A172 (cell line): ENCODE results near the gene PCBP3. TPM values are rescaled to one million over a fixed set of nuclear protein-coding genes. Genes with fewer than 3 reads are reported as not detected.
A peak's percentile ranks its signal among the peaks of the same experiment; 100 is the strongest.

Experiments used
- DNase-seq: peaks from one replicate; pipeline ENCODE4 v3.0.0-alpha.2; 2015; ENCODE audit warnings: low spot score
- total RNA-seq: library from RNA; depleted of rRNA; stranded (reverse); fragments of >200 nt; shearing (Covaris generic); gene quantifications from 2 replicates; pipeline ENCODE4 v1.2.3, GENCODE V29; 2014

The PCBP3 gene
- total RNA-seq, 1 experiment from 2014 or later, result not detected

DNA sequence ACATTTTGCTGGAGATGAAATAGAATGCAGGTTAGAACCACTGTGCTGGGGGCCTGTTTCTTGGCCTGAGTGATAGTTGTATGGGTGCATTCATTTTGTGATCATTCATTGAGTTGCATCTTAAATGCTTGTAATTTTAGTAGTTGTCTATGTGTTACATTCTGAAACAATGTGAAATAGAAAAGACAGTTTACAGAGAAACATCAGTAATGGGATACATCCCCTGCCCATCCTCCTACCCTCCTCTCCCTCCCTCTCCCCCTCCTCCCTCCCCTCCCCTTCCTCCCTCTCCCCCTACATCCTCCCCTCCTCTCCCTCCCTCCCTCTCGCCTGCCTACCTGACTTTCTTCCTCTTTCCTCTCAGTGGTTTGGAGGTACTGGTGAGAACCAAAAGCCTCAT lies 283.5 kb downstream of the PCBP3 start:
- DNase-seq, result no peak

DNA sequence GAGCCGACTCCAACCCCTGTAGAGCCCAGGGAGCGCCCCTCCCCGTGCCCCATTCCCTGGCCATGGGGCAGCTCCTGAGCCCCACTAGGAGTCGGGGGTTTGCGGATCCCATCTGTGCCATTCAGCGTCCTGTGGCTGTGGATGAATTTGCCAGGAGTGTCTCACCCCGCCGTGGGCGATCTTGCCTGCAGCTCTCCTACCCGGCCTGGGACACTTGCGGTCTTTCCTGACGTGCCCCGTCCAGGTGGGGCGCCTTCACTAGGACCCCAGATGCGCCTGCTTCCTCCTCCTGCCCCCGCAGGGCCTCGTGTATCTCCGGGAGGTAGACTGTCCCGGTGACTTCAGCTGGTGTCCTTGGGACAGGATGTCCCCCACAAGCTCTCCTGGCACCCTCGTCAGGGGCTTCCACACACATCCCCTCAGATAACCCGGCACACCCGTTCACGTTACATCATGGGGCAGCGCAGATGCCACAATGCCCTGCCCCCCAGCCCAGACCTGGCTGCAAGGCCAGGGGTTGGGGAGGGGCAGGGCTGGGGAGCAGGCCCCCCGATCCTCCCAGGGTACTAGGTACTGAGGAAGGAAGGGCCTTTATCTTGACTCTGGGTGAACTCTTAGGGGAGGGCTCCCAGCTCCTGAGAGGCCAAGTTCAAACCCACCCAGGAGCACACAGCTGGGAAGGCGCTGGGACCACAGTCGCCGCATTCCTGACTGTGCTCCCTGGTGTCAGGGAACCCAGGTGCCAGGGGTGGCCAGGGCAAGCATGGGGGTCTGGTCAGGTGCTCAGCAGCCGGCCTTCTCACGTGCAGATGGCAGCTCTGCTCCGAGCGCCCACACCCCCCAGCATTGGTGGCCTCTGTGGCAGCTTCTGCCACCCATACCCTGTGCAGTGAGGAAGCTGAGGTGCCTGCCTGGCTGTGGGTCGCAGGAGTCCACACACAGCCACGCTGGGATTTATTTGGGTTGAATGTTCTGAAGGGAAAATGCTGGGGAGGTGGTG lies 284.6 kb downstream of the PCBP3 start:
- no peak for DNase-seq

DNA sequence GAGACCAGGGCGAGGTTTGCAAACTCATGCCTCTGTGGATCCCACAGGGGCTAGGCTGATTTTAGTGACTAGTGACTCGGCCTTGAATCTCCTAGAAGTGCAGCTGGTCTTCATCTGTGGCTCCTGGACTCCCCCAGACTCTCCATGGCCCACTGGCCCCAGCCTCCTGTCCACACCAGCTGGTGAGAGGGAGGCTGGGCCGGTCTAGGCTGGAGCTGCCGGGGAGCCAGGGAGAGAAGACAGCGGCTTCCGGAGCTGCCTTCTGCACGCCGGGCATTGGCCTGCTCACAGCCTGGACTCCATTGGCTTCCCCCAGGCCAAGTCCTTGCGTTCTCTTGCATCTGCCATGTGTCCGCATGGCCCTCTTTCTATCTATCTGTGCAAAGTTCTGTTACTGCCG lies 285.9 kb downstream of the PCBP3 start:
- DNase-seq, result no peak

DNA sequence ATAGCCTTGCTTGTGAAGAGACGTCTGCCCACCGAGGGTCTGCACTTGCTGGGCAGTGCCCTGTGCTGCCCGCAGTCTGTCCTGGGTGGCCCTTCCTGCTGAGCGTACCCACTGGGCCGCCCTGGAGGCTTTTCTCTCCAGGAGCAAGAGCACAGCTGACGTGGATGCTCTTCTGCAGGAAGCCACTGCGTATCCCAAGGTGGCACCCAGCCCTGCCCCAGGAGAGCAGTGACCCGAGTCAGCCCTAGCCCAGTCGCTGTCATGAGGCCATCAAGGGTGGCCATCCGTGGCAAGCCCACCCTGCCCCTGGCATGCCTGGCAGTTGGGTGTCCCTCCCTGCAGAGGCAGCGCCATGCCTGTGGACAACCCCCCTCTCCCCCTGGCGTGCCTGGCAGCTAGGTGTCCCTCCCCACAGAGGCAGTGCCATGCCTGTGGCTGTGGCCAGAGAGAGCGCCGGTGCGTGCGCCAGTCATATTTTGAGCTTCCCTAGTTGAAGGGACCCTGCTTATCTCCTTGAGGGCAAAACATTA lies 286.8 kb downstream of the PCBP3 start:
- no peak for DNase-seq

DNA sequence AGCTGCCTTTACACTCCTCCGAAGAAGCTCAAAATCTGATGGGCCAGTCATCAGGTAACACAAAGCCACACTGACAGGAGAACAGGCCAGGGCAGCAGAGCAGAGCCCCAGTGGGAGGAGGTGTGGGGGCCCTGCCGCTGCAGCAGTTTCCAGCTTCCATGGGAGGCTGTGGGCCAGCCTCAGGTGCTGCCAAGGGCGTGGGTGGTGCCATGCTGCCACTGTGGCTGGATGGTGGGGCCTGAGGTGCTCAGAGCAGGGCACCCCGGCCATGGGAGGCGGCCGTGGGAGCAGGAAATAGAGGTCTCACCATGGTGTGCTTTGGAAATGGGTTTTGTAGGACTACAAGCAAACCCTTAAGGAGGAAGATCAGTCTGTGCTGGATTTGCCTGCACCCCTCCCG lies 287.3 kb downstream of the PCBP3 start:
- DNase-seq, result no peak

DNA sequence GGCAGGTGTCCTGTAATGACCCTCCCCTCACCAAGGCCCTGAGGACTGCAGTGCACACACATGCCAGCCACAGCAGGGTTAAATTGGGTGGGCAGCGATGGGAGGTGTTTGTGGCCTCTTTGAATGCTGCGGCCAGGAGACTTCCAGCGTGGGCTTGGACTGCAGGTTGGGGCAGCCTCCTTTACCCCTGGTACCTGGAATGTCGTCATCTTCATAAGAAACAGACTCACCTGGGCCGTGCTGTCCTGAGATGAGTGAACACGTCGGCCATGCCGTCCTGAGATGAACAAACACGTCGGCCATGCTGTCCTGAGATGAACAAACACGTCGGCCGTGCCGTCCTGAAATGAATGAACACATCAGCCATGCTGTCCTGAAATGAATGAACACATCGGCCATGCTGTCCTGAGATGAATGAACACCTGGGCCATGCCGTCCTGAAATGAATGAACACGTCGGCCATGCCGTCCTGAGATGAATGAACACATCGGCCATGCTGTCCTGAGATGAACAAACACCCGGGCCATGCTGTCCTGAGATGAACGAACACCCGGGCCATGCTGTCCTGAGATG lies 288.0 kb downstream of the PCBP3 start:
- DNase-seq, result no peak

DNA sequence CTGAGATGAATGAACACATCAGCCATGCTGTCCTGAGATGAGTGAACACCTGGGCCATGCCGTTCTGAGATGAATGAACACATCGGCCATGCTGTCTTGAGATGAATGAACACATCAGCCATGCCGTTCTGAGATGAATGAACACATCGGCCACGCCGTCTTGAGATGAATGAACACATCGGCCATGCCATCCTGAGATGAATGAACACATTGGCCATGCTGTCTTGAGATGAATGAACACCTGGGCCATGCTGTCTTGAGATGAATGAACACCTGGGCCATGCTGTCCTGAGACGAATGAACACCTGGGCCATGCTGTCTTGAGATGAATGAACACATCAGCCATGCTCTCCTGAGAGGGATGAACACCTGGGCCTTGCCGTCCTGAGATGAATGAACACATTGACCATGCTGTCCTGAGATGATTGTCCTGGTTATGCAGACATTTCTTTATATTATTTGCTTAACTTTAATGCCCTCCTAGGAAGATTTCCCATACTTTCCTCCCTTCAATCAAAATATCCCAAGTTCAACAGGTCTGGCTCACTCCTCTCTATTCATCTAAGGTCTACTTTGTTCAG lies 289.5 kb downstream of the PCBP3 start:
- DNase-seq, result no peak

DNA sequence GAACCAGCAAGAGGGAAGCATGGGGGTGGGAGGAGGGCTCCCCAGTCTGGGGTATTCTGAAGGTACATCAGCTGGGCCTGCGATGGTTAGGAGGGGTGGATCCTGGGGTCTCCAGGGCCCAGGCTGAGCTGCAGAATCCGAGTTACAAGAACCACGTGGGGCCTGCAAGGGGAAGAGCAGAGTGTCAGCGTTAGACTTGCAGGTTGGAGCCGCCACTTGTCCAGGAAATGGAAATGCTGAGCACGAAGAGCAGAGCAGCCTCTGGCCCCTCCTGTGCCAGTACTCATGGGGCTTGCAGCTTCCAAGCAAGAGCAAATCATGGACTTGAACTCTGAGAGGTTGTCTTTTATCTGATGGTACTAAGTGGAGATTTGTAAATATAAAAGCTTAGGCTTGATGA lies 290.6 kb downstream of the PCBP3 start:
- no peak for DNase-seq

DNA sequence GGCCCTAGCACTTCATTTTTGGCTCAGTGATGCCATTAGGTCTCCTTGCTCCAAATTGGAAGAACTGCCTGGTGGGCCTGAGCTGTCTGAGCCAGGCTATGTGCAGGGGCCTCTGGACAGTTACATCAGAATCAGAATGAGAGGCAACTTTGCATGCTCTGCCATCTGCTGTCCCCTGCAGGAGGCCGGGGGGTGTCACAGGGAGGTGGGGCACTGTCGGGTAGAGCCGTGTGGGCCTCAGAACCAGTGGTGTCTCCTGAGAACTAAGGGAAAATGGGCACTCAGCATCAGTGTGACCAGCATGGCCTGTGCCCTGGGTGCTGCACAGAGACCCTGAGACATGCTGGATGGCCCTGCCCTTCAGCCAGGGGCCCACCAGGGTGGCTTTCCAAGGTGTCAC lies 291.0 kb downstream of the PCBP3 start:
- no peak for DNase-seq

DNA sequence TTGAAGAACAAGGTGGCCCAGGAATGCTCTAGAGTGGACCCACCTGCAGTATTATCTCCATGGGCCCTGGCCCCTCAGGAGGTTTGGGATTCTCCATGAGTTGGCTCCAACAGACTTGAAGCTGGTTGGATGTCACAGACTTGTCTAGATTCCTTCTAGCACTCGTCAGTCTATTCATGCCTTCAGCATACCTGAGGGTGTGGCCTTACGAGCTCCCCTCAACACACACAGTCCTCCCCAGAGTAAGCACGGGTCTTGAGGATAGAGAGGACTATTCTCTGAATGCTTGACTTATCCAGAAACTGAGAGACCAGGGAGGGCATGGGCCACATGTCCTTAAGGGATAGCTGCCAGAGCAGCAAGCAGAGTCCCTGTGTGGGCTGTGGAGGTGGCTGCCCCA lies 292.1 kb downstream of the PCBP3 start:
- peak; percentile 17 for DNase-seq

DNA sequence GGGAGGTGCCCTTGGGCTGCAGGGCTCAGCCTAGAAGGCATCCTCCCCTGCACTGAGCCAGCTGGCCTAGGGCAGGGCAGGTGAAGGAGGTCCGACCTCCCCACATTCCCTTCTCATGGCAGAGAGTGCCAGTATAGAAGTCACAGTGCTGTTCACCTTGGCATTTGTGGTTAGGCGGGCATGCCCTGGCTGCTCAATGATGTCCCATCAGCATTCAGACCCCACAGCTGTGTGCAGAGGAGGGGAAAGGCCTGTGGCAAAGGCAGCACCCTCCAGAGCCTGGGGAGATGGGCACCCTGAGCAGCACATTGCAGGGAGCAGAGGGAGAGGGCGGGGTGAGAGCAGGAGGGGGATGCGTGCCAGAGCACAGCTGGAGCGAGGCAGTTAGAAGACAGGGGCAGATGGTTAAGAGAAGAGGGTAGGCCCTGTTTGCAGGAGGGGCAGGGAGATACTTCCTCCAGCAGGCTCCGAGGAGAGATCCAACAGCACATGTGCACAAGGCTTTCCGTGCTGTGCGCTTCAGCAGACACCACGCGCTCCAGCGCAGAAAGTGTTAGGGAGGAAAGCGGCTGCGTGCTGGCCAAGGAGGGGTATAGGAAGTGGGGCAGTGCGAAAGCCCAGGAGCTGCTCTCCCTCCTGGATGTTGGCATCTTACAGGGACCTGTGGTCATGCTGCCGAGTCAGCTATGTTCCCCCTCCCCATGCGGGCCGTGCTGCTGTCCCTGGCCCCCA lies 294.4 kb downstream of the PCBP3 start:
- DNase-seq, result no peak

DNA sequence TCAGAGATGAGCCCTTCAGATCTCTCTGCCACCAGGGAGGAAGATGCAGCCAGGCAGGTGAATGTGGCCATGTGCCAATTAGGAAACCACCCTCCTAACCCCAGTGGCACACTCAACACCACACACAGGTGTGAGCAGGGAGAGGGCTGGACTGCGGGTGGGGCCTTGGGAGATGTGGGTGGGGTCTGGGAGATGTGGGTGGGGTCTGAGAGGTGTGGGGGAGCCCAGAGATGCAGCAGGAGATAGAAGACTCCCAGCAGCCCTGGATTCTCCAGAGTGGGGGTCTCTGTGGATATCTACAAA lies 294.9 kb downstream of the PCBP3 start:
- no peak for DNase-seq

DNA sequence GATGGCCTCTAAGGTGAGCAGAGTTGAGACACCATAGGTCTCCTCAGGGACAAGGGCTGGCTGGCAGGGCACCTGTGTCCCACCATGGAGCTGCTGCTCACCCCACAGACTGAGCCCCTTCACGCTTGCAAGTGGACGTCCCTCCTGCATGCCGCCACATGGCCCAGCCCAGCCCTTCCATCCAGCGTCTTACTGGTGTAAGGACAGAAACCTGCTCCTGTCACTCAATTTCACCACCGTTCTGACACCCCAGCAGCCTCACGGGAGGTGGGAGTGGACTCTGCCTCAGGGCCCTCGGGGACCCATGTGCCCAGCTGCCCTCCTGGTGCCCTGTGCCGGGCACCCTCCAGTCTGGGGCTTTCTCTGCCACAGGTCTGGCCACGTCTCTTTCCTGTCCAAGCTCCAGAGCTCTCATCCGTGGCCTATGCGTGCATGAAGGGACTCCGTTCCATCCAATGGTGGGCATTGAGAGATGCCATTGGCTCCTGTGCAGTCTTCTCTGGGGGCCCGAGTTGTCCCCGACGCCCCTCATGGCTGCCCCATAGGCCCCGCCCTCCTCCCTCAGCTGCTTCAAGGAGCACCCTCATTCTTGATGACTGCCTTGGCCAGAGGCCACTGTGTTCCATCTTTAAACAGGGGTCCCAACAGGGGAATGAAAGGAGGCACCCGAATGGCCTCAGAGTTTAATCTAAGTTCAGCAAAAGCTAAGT lies 295.4 kb downstream of the PCBP3 start:
- no peak for DNase-seq

DNA sequence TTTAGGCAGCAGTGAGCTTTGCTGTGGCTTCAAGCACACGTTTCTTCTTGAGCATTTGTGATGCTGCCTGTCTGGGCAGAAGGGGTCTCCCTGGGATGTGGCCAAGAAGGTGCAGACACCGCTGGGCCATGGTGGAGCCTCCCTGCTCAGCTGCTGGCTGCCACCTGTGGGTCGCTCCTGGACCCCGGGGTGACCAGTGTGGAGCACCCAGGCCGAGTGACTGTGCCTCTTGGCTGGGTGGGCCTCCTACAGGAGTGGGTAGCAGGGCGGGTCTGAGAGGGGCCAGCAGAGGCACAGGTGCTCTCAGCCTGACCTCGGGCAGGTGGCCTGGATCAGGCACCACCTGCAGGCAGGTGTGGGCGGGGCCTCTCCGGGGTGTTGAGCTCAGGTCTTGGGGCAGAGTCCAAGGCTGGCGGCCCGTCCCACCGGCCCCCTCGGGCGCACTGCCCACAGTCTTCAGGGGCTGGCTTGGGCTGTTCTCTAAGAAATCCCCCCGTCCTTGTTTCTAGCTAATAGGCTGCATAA lies 296.1 kb downstream of the PCBP3 start:
- DNase-seq, result no peak

DNA sequence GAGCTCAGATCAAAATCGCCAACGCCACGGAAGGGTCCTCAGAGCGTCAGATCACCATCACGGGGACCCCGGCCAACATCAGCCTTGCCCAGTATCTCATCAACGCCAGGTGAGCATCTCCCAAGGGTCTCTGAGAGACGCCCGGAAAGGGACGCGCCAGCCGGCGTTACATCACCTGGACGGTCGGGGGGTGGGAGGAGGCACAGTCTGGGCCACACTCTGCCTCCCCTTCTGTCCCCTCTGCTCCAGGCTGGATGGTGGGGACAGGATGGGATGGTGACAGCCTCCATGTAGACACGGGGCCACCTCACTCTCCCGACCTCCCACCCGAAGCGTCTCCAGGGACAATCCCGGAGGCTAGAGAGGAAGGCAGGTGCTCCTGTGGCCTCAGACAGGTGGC lies 296.6 kb downstream of the PCBP3 start:
- DNase-seq, result no peak

DNA sequence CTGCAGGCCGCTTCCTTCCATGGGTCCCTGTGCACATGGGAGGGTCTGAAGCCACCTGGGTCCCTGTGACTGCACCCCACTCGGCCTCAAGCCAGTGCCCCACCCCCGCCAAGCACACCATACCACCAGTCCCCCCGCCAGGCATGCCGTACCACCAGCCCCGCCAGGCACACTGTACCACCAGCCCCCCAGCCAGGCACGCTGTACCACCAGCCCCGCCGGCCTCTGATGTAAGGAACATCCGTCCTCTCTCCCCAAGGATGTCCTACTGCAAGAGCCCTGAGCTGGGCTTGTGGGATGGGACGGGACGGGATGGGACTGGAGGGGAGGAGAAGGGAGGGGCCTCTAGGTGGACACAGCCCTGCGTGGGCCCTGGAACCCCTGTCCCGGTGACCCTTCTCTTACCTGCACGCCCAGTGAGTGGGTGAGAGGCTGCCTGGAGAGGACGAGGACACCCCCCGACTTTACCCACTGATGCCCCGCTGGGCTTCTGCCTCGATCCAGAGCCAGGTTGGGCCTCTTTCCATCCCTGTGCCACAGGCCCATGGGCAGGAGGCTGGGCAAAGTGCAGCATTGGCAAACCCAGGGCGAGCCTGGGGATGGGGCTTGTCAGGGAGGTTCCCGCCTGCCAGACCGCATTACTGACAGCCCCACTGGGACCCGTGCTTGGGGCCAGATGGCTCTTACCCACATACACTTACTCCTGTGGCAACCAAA lies 297.3 kb downstream of the PCBP3 start:
- DNase-seq, result no peak

DNA sequence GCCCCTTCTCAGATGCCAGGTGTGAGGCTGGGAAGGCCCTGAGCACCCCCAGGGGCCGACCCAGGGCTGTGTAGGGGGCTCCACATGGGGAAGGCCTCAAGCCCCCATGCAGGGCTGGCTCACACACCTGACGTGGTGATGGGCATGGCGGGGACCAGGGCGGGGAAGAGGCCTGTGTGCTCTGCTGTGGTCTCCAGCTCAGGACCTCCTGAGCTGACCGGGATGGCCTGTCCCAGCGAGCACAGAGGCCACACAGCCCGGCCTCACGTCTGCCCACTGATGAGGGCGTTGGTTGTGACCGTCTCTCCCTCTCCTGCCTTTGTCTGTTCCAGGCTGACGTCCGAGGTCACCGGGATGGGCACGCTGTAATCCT lies 297.8 kb downstream of the PCBP3 start:
- no peak for DNase-seq

DNA sequence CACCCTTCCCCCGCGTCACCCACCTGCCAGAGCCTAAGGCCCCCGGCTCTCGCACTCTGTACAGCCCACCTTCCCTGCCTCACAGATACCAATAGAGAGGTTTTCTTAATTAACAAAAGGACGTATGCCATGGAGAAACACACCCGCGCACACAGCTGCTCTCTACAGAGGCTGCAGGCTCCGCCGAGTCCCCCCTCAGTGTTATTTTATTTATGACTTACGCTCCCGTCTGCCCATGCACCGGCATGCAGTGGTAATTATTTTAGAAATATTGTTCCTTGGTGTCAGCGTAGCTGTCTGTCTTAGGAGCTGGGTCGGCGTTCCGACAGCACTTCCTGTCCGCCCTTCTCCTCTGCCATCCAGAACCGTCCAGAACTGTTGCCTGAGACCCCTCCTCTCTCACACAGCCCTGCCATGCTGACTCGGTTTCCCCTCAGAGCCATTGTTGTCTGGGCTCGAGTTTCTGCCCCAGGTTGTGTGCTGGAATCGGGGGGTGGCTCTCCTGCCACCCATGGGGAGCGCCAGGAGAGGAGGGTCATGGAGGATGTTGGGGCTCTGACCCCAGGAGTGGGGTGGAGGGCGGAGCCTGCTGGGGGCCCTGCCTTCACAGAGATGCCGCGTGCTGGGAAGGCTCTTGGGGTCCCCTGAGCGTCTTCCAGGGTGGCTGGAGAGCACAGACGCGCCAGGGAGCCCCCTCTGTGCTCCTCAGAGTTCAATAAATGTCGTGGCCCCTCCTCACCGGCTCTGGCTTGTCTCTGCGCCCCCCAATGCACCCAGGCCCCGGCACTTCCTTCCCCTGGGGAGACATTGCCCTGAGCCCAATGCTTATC lies 298.4 kb downstream of the PCBP3 start:
- no peak for DNase-seq

DNA sequence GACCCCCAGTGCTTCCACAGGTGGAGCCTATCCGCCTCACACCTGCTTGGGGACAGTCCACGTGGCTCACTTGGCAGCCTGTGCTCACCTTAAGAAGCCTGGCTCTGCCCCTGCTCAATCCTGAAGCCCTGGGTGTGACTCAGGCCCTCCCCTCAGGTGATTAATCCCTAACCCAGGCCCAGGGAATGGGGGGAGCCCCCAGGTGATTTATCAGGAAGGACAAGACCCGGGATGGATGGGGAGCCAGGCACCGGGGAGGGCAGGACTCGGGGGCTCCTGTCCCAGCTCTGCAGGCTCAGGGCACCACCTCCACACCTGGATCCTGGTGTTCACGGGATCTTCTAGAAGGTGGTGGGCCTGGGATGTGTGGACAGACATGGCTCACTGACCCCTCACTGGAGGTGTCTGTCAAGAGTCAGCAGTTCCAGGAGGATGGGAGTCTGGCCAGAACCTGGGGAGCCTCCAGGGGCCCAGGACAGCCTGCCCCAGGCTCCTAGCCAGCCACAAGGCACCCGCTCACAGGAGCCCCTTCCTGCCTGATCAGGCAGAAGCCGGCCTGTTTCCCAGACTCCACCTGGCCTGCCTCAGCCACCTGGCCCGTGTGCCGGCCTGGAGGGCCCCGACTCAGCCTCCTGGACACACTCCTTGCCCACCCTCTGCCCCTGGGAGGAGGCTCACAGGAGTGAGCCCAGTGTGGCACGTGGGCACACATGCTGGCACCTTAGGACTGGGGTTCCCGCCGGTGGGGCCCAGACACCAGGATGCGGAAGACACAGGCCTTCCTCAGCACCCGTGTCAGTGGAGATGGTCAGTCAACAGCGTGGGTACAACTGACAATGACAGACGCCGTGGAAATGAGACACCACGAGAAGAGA lies 299.5 kb downstream of the PCBP3 start:
- DNase-seq, result no peak
